ENCODE results near the gene SSBP2. TPM values are rescaled to one million over a fixed set of nuclear protein-coding genes. Genes with fewer than 3 reads are reported as not detected.
"Not testable (repeated sequence)": the region's sequence is repeated elsewhere in the genome, so short reads cannot be mapped to it uniquely, and the experiment has no call there.

The SSBP2 gene
- total RNA-seq, 2 experiments from 2014 or later = 11.7 to 12.9 TPM

- ATAC-seq (no peak), DNase-seq (no peak)
- Mint-ChIP-seq H3K27ac (peak overlapping the region; percentile 3), H3K4me1 (ENCODE audit: low read depth) (peaks cover 40% of the 10 kb centered on the region), H3K36me3 (ENCODE audit: low read depth) (no peaks in the 10 kb centered on the region), H3K27me3 (no peaks in the 10 kb centered on the region), H3K9me3 (no peaks in the 10 kb centered on the region), H3K4me3 (peak overlapping the region; percentile 29)
- TF ChIP-seq, protein P1, sequence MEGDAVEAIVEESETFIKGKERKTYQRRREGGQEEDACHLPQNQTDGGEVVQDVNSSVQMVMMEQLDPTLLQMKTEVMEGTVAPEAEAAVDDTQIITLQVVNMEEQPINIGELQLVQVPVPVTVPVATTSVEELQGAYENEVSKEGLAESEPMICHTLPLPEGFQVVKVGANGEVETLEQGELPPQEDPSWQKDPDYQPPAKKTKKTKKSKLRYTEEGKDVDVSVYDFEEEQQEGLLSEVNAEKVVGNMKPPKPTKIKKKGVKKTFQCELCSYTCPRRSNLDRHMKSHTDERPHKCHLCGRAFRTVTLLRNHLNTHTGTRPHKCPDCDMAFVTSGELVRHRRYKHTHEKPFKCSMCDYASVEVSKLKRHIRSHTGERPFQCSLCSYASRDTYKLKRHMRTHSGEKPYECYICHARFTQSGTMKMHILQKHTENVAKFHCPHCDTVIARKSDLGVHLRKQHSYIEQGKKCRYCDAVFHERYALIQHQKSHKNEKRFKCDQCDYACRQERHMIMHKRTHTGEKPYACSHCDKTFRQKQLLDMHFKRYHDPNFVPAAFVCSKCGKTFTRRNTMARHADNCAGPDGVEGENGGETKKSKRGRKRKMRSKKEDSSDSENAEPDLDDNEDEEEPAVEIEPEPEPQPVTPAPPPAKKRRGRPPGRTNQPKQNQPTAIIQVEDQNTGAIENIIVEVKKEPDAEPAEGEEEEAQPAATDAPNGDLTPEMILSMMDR (IDR thresholded peaks at IDR 0.05) = no peak
- ChIA-PET POLR2A (no interaction called here), CTCF (interaction anchor here (0.6 to 1.5 kb wide), 4 partner anchors 10 to 658 kb away, joined by 3 to 4 read pairs (median 4); no protein-coding TSS in a partner anchor)
- intact Hi-C loops (cut with micrococcal nuclease) = no loop called here
Observed at GRCh38 chr5:81718300-81718699, 32.6 kb downstream of the SSBP2 start.

- H3K27ac Mint-ChIP-seq = peak overlapping the region; percentile 3
- intact Hi-C loops (cut with micrococcal nuclease) = no loop called here
- peaks cover 39% of the 10 kb centered on the region for H3K4me1 Mint-ChIP-seq (ENCODE audit: low read depth)
- peak overlapping the region; percentile 29 for H3K4me3 Mint-ChIP-seq
- ATAC-seq = no peak
- H3K36me3 Mint-ChIP-seq (ENCODE audit: low read depth) = no peaks in the 10 kb centered on the region
- POLR2A ChIA-PET = no interaction called here
- H3K9me3 Mint-ChIP-seq = no peaks in the 10 kb centered on the region
- no peak for DNase-seq
- TF ChIP-seq, protein P1 (IDR thresholded peaks at IDR 0.05) = no peak
- CTCF ChIA-PET = interaction anchor here (0.8 to 1.5 kb wide), 3 partner anchors 10 to 66 kb away, joined by 3 to 4 read pairs (median 4); no protein-coding TSS in a partner anchor
- no peaks in the 10 kb centered on the region for H3K27me3 Mint-ChIP-seq
Observed at GRCh38 chr5:81717860-81718259, 33.0 kb downstream of the SSBP2 start.

- peaks cover 34% of the 10 kb centered on the region for H3K4me1 Mint-ChIP-seq (ENCODE audit: low read depth)
- TF ChIP-seq, protein P1 (IDR thresholded peaks at IDR 0.05) = no peak
Observed at GRCh38 chr5:81717226-81717625, 33.7 kb downstream of the SSBP2 start.

DNA sequence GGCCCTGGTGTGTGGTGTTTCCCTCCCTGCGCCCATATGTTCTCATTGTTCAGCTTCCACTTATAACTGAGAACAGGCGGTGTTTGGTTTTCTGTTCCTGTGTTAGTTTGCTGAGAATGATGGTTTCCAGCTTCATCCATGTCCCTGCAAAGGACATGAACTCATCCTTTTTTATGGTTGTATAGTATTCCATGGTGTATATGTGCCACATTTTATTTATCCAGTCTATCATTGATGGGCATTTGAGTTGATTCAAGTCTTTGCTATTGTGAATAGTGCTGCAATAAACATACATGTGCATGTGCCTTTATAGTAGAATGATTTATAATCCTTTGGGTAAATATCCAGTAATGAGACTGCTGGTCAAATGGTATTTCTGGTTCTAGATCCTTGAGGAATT, 36.8 kb downstream of the SSBP2 start:
- peaks cover 16% of the 10 kb centered on the region for H3K4me1 Mint-ChIP-seq (ENCODE audit: low read depth)
- CTCF ChIA-PET = not testable (repeated sequence)

More at GRCh38 chr5:81717226-81717625, 33.7 kb downstream of the SSBP2 start:
- POLR2A ChIA-PET = no interaction called here
- ATAC-seq (no peak), DNase-seq (no peak)
- Mint-ChIP-seq H3K4me3 (no peak overlapping the region), H3K36me3 (ENCODE audit: low read depth) (no peaks in the 10 kb centered on the region), H3K27me3 (no peaks in the 10 kb centered on the region), H3K9me3 (no peaks in the 10 kb centered on the region), H3K27ac (no peak overlapping the region)
- CTCF ChIA-PET = interaction anchor here (1.2 kb wide), 1 partner anchor 9 kb away, joined by 4 read pairs; no protein-coding TSS in a partner anchor
- intact Hi-C loops (cut with micrococcal nuclease) = no loop called here

DNA sequence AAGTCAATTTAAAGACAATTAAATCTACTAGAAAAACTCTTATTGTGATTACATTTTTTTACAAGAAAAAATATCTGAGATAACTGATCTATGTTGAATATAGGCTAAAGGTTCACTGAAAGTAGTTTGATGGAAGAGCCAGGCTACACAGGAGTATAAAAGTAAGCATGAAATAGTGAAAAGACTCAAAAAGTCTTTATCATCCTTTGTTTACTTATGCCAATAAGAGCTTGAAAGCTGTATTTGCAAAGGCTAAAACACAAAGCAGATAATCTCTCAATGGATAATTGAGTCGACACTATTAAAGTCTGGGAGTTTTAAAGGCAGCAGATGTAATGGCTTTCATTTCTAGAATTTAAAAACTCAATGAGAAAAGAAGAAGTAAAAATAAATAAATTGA, 42.0 kb downstream of the SSBP2 start:
- Mint-ChIP-seq H3K4me3 (no peak overlapping the region), H3K36me3 (ENCODE audit: low read depth) (no peaks in the 10 kb centered on the region), H3K27me3 (no peaks in the 10 kb centered on the region), H3K4me1 (ENCODE audit: low read depth) (peaks cover 5% of the 10 kb centered on the region), H3K27ac (no peak overlapping the region), H3K9me3 (no peaks in the 10 kb centered on the region)
- intact Hi-C loops (cut with micrococcal nuclease) = no loop called here
- DNase-seq = no peak
- no peak for ATAC-seq
- TF ChIP-seq, protein P1 (IDR thresholded peaks at IDR 0.05) = no peak
- ChIA-PET CTCF (no interaction called here), POLR2A (interaction anchor here (0.7 to 1.0 kb wide), 2 partner anchors 27 to 1487 kb away, joined by 3 read pairs; no protein-coding TSS in a partner anchor)

More for the DNA sequence above, 36.8 kb downstream of the SSBP2 start:
- H3K36me3 Mint-ChIP-seq (ENCODE audit: low read depth); POLR2A ChIA-PET; H3K4me3 Mint-ChIP-seq; ATAC-seq; H3K27me3 Mint-ChIP-seq; intact Hi-C loops (cut with micrococcal nuclease); DNase-seq; H3K9me3 Mint-ChIP-seq; H3K27ac Mint-ChIP-seq: not testable (repeated sequence)
